Fibroblast of lung (primary cell): ENCODE data around the gene LSAMP. TPM values are rescaled to one million over a fixed set of nuclear protein-coding genes. Genes with fewer than 3 reads are reported as not detected.
"Not testable (repeated sequence)": the region's sequence is repeated elsewhere in the genome, so short reads cannot be mapped to it uniquely, and the experiment has no call there.

Experiments
- DNase-seq, 2 donors: peaks; one replicate each; pipeline versions ENCODE4 v3.0.0 to v3.0.0-alpha.2; 2010; ENCODE audit warnings: low read depth in 2 of 2
- H2AFZ ChIP-seq: 2 replicates; pipeline ENCODE4 v1.5.1; 2012; ENCODE audit warnings: low read length, control low read depth, inconsistent platforms
- H3K27ac ChIP-seq: 2 replicates; pipeline ENCODE4 v1.5.1; 2011; ENCODE audit warnings: low read length, control low read depth; ENCODE audit not compliant: insufficient read depth
- H3K27me3 ChIP-seq: 2 replicates; pipeline ENCODE4 v1.5.1; 2011; ENCODE audit warnings: mild to moderate bottlenecking, low read length; ENCODE audit not compliant: control insufficient read depth, insufficient read depth
- H3K36me3 ChIP-seq: 2 replicates; pipeline ENCODE4 v1.5.1; 2011; ENCODE audit warnings: low read length; ENCODE audit not compliant: control insufficient read depth, insufficient read depth
- H3K4me1 ChIP-seq: 2 replicates; pipeline ENCODE4 v1.5.1; 2011; ENCODE audit warnings: low read length; ENCODE audit not compliant: control insufficient read depth, insufficient read depth; ENCODE audit errors: extremely low read depth
- H3K4me2 ChIP-seq: 2 replicates; pipeline ENCODE4 v1.5.1; 2011; ENCODE audit warnings: low read length, control low read depth; ENCODE audit not compliant: insufficient read depth; ENCODE audit errors: extremely low read depth
- H3K4me3 ChIP-seq, 4 experiments: fragments of 200-600 bp in 1 of 4; sonication (generic) in 1 of 4; replicated peaks in 1 of 4; 2 replicates each; pipeline ENCODE4 v1.5.1; 2011 to 2016; ENCODE audit warnings: low read length in 4 of 4, low read depth in 3 of 4, mild to moderate bottlenecking in 3 of 4, control low read depth in 2 of 4, inconsistent platforms in 1 of 4, mixed read lengths in 1 of 4; ENCODE audit not compliant: insufficient read depth in 1 of 4; ENCODE audit errors: control extremely low read depth in 1 of 4
- H3K79me2 ChIP-seq: 2 replicates; pipeline ENCODE4 v1.5.1; 2012; ENCODE audit warnings: mild to moderate bottlenecking, low read length, inconsistent platforms; ENCODE audit not compliant: control insufficient read depth, insufficient read depth
- H3K9ac ChIP-seq: 2 replicates; pipeline ENCODE4 v1.5.1; 2011; ENCODE audit warnings: mild to moderate bottlenecking, low read length, control low read depth; ENCODE audit not compliant: insufficient read depth
- H3K9me3 ChIP-seq: 2 replicates; pipeline ENCODE4 v1.5.1; 2012; ENCODE audit warnings: low read depth, low read length; ENCODE audit not compliant: control insufficient read depth, insufficient read depth
- H4K20me1 ChIP-seq: 2 replicates; pipeline ENCODE4 v1.5.1; 2011; ENCODE audit warnings: low read length; ENCODE audit not compliant: control insufficient read depth, insufficient read depth; ENCODE audit errors: extremely low read depth
- EZH2 ChIP-seq: IDR thresholded peaks from 2 replicates; pipeline ENCODE4 v1.5.1; 2012; ENCODE audit warnings: low read length, control low read depth, mild to moderate bottlenecking; ENCODE audit errors: missing control alignments
- polyA plus RNA-seq, 2 donors: library from polyadenylated mRNA; depleted of rRNA in 1 of 2; stranded (reverse) in 1 of 2; unstranded in 1 of 2; fragments of >200 nt; gene quantifications; 2 replicates each; pipeline ENCODE4 v1.2.1, GENCODE V29; 2011 to 2012; ENCODE audit warnings: missing spikeins in 1 of 2
- total RNA-seq: library from RNA; depleted of rRNA; stranded (reverse); fragments of >200 nt; gene quantifications from 2 replicates; pipeline ENCODE4 v1.2.1, GENCODE V29; 2014
- TF ChIP-seq, protein P1 (sequence below), 2 donors: IDR thresholded peaks in 1 of 2; conservative IDR thresholded peaks in 1 of 2; 1 replicate in 1 of 2; 2 replicates in 1 of 2; pipeline ENCODE4 v1.5.1; 2011 to 2012; ENCODE audit warnings: low read length in 2 of 2, control low read depth in 1 of 2, inconsistent platforms in 1 of 2, low read depth in 1 of 2, mild to moderate bottlenecking in 1 of 2

LSAMP gene
- total and polyA plus RNA-seq, 2 donors (not counting 1 experiment from before 2014, with no cell fraction given): 4.8 to 5.9 TPM

DNA sequence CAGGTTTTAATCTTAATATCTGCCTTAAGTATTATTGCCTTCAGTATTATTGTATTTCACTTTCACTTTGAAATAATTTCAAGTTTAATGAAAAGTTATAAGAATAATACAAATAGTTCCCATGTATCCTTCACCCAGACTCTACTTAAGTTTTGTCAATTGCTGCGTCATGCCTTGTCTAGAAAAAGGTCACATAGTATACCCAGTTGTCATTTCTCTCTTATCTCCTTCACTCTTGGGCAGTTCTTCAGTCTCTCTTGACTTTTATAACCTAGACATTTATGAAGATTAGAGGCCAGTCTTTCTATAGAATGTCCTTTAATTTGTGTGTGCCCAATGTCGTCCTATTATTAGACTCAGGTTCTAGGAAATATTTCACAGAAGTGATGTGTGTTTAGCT, 367.7 kb downstream of the LSAMP start:
- no peak overlapping the region for H3K4me2 ChIP-seq
- no peaks in the 10 kb centered on the region for H3K36me3 ChIP-seq
- no peak for TF ChIP-seq EZH2
- TF ChIP-seq, protein P1, sequence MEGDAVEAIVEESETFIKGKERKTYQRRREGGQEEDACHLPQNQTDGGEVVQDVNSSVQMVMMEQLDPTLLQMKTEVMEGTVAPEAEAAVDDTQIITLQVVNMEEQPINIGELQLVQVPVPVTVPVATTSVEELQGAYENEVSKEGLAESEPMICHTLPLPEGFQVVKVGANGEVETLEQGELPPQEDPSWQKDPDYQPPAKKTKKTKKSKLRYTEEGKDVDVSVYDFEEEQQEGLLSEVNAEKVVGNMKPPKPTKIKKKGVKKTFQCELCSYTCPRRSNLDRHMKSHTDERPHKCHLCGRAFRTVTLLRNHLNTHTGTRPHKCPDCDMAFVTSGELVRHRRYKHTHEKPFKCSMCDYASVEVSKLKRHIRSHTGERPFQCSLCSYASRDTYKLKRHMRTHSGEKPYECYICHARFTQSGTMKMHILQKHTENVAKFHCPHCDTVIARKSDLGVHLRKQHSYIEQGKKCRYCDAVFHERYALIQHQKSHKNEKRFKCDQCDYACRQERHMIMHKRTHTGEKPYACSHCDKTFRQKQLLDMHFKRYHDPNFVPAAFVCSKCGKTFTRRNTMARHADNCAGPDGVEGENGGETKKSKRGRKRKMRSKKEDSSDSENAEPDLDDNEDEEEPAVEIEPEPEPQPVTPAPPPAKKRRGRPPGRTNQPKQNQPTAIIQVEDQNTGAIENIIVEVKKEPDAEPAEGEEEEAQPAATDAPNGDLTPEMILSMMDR (conservative IDR thresholded peaks at IDR 0.05 in 1 of 2, IDR thresholded peaks at IDR 0.05 in 1 of 2; ENCODE audit: low read depth in 1 of 2, low read length in 2 of 2): no peak
- no peak for DNase-seq
- H3K27ac ChIP-seq: no peak overlapping the region
- H4K20me1 ChIP-seq: no peaks in the 10 kb centered on the region
- H3K9me3 ChIP-seq: no peaks in the 10 kb centered on the region
- H3K4me1 ChIP-seq: no peaks in the 10 kb centered on the region
- H3K4me3 ChIP-seq: no peak overlapping the region
- no peaks in the 10 kb centered on the region for H3K27me3 ChIP-seq
- H2AFZ ChIP-seq: no peak overlapping the region
- H3K79me2 ChIP-seq: no peaks in the 10 kb centered on the region
- H3K9ac ChIP-seq: no peak overlapping the region

DNA sequence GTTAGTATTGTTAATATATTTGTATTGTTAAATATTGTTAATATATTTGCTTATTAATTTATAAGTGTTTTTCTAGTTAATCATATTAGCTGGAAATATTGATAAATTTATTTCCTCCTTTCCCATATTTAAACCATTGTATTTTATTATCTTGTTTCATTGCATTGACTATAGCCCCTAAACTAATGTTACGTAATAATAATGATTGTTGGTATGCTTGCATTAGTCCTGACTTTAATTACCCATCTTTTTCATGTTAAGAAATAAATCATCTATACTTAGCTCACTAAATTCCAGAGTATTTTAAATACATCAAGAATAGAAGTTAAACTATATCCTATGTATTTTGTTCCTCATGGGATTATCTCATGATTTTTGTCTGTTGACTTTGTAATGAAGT, 368.2 kb downstream of the LSAMP start:
- Histone ChIP-seq H3K4me3 (no peak overlapping the region), H3K9ac (no peak overlapping the region), H3K27me3 (no peaks in the 10 kb centered on the region), H4K20me1 (no peaks in the 10 kb centered on the region), H3K36me3 (no peaks in the 10 kb centered on the region), H3K79me2 (no peaks in the 10 kb centered on the region), H2AFZ (no peak overlapping the region), H3K4me2 (no peak overlapping the region), H3K9me3 (no peaks in the 10 kb centered on the region), H3K4me1 (no peaks in the 10 kb centered on the region), H3K27ac (no peak overlapping the region)
- DNase-seq: no peak
- TF ChIP-seq EZH2: no peak
- TF ChIP-seq, protein P1 (conservative IDR thresholded peaks at IDR 0.05 in 1 of 2, IDR thresholded peaks at IDR 0.05 in 1 of 2; ENCODE audit: low read depth in 1 of 2, low read length in 2 of 2): no peak

DNA sequence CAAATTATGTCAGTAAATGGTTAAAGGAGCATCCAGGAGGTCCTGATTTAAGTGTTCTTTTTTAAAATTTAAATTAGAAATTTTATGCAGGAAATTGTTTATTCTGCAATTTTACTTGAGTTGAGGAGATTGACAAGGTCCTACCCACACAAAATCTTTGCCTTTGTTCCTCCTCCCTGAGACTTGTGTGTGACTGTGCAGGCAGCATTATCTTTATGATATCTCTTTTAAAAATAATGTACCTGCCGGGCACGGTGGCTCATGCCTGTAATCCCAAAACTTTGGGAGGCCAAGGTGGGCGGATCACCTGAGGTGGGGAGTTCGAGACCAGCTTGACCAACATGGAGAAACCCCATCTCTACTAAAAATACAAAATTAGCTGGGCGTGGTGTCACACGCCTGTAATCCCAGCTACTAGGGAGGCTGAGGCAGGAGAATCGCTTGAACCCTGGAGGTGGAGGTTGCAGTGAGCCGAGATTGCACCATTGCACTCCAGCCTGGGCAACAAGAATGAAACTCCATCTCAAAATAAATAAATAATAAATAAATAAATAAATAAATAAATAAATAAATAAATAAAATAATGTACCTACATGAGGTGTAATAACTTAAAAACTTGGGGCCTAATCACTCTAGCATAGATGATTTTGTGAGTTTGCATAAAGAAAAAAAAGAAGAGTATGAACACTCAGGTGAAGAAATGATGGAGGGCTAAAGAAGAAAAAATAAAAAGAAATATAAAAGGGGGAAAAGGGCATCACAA, 374.6 kb downstream of the LSAMP start:
- H3K9me3 ChIP-seq, DNase-seq, H3K27ac ChIP-seq, H3K36me3 ChIP-seq, H3K9ac ChIP-seq, H3K4me1 ChIP-seq, H4K20me1 ChIP-seq, H2AFZ ChIP-seq, H3K4me2 ChIP-seq, H3K27me3 ChIP-seq, H3K79me2 ChIP-seq, H3K4me3 ChIP-seq: not testable (repeated sequence)
